ENCODE measurements around the gene EXOC3L2. TPM values are rescaled to one million over a fixed set of nuclear protein-coding genes. Genes with fewer than 3 reads are reported as not detected.

Gene EXOC3L2
- total and polyA plus RNA-seq, 9 donors = 0.63 to 3.2 (median 1.2) TPM; not detected in 1

- WGBS, 3 donors = 91 to 93% (median 91%) methylated on average over 16 to 18 of the region's 18 CpGs
- Histone ChIP-seq H3K4me1 (ENCODE audit: insufficient read depth) (peaks cover 5% of the 10 kb centered on the region), H3K36me3 (no peaks in the 10 kb centered on the region), H3K27me3 (no peaks in the 10 kb centered on the region), H3K27ac (no peak overlapping the region), H3K4me3 (no peak overlapping the region), H3K9me3 (no peaks in the 10 kb centered on the region)
- intact Hi-C loops (cut with DNase I) = no loop called here
- no peak for TF ChIP-seq POLR2A (IDR thresholded peaks at IDR 0.05)
- no peak for TF ChIP-seq CTCF (IDR thresholded peaks at IDR 0.05)
- TF ChIP-seq EP300 (IDR thresholded peaks at IDR 0.05) = no peak
- no peak for DNase-seq
Observed at GRCh38 chr19:45172611-45173208, 72.5 kb downstream of the EXOC3L2 start.

GRCh38 chr19:45172173-45172572 lies 73.0 kb downstream of the EXOC3L2 start:
- intact Hi-C loops (cut with DNase I) = no loop called here
- DNase-seq = no peak
- TF ChIP-seq CTCF (IDR thresholded peaks at IDR 0.05) (no peak), POLR2A (IDR thresholded peaks at IDR 0.05) (no peak), EP300 (IDR thresholded peaks at IDR 0.05) (no peak)
- H3K4me1 ChIP-seq (ENCODE audit: insufficient read depth) = peaks cover 3% of the 10 kb centered on the region
- no peaks in the 10 kb centered on the region for H3K27me3 ChIP-seq
- no peaks in the 10 kb centered on the region for H3K36me3 ChIP-seq
- WGBS, 3 donors = 83 to 85% (median 84%) methylated on average over 4 of the region's 4 CpGs
- no peaks in the 10 kb centered on the region for H3K9me3 ChIP-seq
- no peak overlapping the region for H3K27ac ChIP-seq
- no peak overlapping the region for H3K4me3 ChIP-seq

GRCh38 chr19:45171211-45171623 lies 74.0 kb downstream of the EXOC3L2 start:
- no peaks in the 10 kb centered on the region for H3K36me3 ChIP-seq
- TF ChIP-seq CTCF (IDR thresholded peaks at IDR 0.05) (no peak), EP300 (IDR thresholded peaks at IDR 0.05) (no peak), POLR2A (IDR thresholded peaks at IDR 0.05) (no peak)
- intact Hi-C loops (cut with DNase I) = no loop called here
- no peak overlapping the region for H3K27ac ChIP-seq
- no peaks in the 10 kb centered on the region for H3K4me1 ChIP-seq (ENCODE audit: insufficient read depth)
- H3K9me3 ChIP-seq = no peaks in the 10 kb centered on the region
- WGBS, 3 donors = 40 to 65% (median 58%) methylated on average over 7 of the region's 7 CpGs
- H3K4me3 ChIP-seq = no peak overlapping the region
- no peaks in the 10 kb centered on the region for H3K27me3 ChIP-seq
- DNase-seq = no peak

- H3K9me3 ChIP-seq = no peaks in the 10 kb centered on the region
- TF ChIP-seq POLR2A (IDR thresholded peaks at IDR 0.05) (no peak), CTCF (IDR thresholded peaks at IDR 0.05) (no peak), EP300 (IDR thresholded peaks at IDR 0.05) (no peak)
- no peaks in the 10 kb centered on the region for H3K27me3 ChIP-seq
- intact Hi-C loops (cut with DNase I) = no loop called here
- WGBS, 3 donors = 75 to 81% (median 78%) methylated on average over 21 of the region's 21 CpGs
- no peak for DNase-seq
- no peak overlapping the region for H3K4me3 ChIP-seq
- H3K4me1 ChIP-seq (ENCODE audit: insufficient read depth) = no peaks in the 10 kb centered on the region
- no peaks in the 10 kb centered on the region for H3K36me3 ChIP-seq
- H3K27ac ChIP-seq = no peak overlapping the region
Observed at GRCh38 chr19:45170146-45171106, 74.8 kb downstream of the EXOC3L2 start.
